ENCODE measurements around the gene SCARF2.

SCARF2 gene

GRCh38 chr22:20405931-20406685, 31.5 kb downstream of the SCARF2 start:
- no peak for DNase-seq (ENCODE audit: low spot score)
- no peak for TF ChIP-seq CTCF (IDR thresholded peaks at IDR 0.05; ENCODE audit: extremely low read depth, missing control alignments)

GRCh38 chr22:20405291-20405930, 32.2 kb downstream of the SCARF2 start:
- no peak for TF ChIP-seq CTCF (IDR thresholded peaks at IDR 0.05; ENCODE audit: extremely low read depth, missing control alignments)
- no peak for DNase-seq (ENCODE audit: low spot score)

GRCh38 chr22:20404881-20405280, 32.7 kb downstream of the SCARF2 start:
- TF ChIP-seq CTCF (IDR thresholded peaks at IDR 0.05; ENCODE audit: extremely low read depth, missing control alignments): no peak
- no peak for DNase-seq (ENCODE audit: low spot score)

GRCh38 chr22:20403779-20404140, 33.9 kb downstream of the SCARF2 start:
- no peak for TF ChIP-seq CTCF (IDR thresholded peaks at IDR 0.05; ENCODE audit: extremely low read depth, missing control alignments)

DNA sequence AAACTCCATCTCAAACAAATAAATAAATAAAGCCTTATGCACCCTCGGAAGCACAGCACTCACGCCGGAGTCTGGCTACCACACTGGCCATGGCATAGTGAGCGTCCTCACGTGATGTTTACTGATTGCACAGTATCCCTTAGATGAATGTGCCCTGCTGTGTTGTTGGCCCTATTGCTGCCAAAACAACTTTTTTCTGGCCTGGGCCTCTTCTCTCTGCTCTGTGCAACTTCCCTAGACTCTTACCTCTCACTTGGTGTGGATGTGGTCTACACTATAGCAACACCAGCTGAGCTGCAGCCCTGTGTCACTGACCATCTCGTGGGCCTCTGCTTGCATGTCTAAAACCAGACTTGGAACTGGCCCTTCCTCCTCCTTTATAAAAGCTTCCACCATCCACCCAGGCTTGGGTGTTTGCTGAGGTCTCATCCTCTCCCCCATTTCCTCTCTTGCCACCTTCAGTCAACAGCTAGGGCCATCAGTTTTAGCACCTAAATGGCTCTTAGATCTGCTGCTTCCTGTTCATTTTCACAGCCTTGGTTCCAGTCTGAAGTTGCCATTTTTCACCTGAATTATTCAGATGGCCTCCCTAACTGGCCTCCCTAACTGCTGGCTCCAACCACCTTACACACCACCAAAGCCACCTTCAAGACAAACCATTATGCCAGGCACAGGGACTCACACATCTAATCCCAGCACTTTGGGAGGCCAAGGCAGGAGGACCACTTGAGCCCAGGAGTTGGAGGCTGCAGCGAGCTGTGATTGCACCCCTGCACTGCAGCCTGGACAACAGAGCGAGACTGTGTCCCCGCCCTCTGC, 34.5 kb downstream of the SCARF2 start:
- no peak for DNase-seq (ENCODE audit: low spot score)
- no peak for TF ChIP-seq CTCF (IDR thresholded peaks at IDR 0.05; ENCODE audit: extremely low read depth, missing control alignments)

More at GRCh38 chr22:20403779-20404140, 33.9 kb downstream of the SCARF2 start:
- no peak for DNase-seq (ENCODE audit: low spot score)

GRCh38 chr22:20401376-20402014, 36.1 kb downstream of the SCARF2 start:
- TF ChIP-seq CTCF (IDR thresholded peaks at IDR 0.05; ENCODE audit: extremely low read depth, missing control alignments): no peak
- DNase-seq (ENCODE audit: low spot score): no peak

Measured in GM20000 (cell line).